GM12864 (cell line): ENCODE measurements around the gene PEMT.
"Not testable (repeated sequence)": the region's sequence is repeated elsewhere in the genome, so short reads cannot be mapped to it uniquely, and the experiment has no call there.

Experiments used
- DNase-seq: peaks from one replicate; pipeline ENCODE4 v3.0.0-alpha.2; 2011; ENCODE audit warnings: low read depth
- H3K4me3 ChIP-seq: 2 replicates; pipeline ENCODE4 v1.5.1; 2011; ENCODE audit warnings: mild to moderate bottlenecking, low read depth, low read length, control low read depth
- TF ChIP-seq, protein P1 (sequence below): IDR thresholded peaks from 2 replicates; pipeline ENCODE4 v1.5.1; 2011; ENCODE audit warnings: low read depth, mild to moderate bottlenecking, moderate library complexity, low read length, control low read depth, inconsistent platforms; ENCODE audit errors: missing control alignments

PEMT gene

DNA sequence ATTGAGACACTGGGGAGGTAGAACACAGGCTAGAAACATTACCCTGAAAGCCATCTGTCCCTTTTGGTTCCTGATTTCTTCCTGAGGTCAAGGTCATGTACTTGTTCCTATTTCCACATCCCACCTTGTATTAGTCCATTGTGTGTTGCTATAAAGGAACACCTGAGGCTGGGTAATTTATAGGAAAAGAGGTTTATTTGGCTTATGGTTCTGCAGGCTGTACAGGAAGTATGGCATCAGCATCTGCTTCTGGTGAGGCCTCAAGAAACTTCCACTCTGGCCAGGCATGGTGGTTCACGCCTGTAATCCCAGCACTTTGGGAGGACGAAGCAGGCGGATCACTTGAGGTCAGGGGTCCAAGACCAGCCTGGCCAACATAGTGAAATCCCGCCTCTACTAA is 122.2 kb downstream of the PEMT start:
- TF ChIP-seq, protein P1, sequence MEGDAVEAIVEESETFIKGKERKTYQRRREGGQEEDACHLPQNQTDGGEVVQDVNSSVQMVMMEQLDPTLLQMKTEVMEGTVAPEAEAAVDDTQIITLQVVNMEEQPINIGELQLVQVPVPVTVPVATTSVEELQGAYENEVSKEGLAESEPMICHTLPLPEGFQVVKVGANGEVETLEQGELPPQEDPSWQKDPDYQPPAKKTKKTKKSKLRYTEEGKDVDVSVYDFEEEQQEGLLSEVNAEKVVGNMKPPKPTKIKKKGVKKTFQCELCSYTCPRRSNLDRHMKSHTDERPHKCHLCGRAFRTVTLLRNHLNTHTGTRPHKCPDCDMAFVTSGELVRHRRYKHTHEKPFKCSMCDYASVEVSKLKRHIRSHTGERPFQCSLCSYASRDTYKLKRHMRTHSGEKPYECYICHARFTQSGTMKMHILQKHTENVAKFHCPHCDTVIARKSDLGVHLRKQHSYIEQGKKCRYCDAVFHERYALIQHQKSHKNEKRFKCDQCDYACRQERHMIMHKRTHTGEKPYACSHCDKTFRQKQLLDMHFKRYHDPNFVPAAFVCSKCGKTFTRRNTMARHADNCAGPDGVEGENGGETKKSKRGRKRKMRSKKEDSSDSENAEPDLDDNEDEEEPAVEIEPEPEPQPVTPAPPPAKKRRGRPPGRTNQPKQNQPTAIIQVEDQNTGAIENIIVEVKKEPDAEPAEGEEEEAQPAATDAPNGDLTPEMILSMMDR = no peak
- no peak overlapping the region for H3K4me3 ChIP-seq
- DNase-seq = no peak

DNA sequence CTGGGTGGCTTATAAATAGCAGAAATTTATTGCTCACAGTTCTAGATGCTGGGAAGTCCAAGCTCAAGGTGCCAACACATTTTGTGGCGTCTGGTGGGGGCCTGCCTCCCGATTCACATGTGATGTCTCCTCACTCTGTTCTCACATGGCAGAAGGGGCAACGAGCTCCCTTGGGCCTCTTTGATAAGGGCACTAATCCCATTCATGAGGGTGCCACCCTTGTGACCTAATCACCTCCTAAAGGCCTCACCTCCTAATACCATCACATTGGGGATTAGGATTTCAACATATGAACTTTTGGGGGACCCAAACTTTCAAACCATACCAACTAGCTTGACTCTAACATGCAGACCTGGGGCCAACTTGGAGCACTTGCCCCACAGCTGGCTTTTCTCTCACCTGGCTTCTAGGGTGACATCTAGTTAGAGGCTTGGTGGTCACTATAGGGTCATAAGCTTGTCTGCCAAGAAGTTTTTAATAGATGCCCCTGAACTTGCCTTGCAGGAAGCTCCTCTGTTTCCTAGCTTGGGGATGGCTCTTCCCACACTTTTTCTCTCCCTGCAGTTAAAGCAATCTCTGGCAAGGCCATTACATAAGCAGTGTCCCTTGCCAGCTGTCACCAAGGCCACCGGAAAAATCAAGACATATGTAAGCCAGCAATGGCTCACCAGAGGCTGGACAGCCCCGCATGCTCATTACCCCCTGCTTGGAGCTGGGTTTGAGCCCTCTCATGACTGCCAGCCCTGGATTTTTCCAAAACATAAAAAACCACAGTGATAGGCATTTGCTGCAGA is 123.1 kb downstream of the PEMT start:
- DNase-seq = no peak
- TF ChIP-seq, protein P1 = no peak
- no peak overlapping the region for H3K4me3 ChIP-seq

DNA sequence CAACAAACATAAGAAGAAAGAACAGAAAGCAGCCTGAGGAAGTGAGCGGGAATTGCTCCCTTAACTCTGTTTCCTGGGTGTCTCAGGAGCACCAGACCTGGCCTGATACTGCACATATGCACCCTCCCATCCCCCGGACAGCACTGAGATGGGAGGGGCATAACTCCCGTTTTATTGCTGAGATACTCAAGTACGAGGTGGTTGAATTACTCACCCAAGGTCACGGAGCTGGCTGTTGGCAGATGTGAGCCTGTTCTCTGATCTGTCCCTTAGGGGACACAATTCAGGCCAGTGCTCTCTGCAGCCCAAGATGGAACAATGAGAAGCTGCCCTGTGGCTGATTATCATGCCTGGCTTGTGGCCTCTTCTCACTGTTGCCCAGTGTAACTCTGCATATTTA is 123.8 kb downstream of the PEMT start:
- TF ChIP-seq, protein P1 = no peak
- H3K4me3 ChIP-seq = no peak overlapping the region
- no peak for DNase-seq

DNA sequence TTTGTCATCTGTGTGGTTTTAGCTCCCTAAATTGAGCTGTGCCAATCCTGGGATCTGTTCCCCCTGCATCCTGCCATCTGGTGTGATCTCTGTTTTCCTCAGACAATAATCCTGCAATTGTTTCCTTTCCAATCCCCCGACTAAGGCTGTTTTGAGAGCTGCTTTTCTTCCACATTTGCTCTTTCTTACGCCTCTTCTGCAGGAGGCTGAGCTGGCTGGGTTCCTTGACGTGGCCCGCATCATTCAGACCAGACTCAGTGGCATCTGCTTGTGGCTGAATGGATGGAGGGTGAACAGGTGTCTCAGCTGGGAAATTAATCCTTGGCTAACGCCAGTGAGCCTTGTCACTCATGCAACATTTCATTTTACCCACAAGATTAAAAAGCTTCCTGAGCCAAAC is 124.5 kb downstream of the PEMT start:
- TF ChIP-seq, protein P1 = no peak
- DNase-seq = no peak
- H3K4me3 ChIP-seq = no peak overlapping the region

DNA sequence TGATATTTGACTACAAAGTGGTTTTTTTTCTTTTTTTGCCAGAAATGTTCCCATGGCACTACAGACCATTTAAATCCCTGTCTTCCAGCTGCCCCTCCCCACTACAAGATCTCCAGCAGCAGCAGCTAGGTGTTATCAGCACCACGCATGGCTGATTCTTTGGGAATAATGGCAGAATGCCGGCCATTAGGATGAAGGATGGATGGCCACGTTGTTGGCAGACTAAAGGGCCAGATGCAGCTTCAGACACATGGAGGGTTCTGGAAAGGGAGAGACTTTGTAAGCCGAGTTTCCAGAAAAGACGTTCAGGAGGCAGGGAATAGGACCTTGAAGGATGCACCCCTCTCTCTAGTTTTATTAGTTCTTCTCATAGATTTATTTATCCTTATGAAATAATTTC is 125.0 kb downstream of the PEMT start:
- H3K4me3 ChIP-seq = no peak overlapping the region
- DNase-seq = no peak
- TF ChIP-seq, protein P1 = no peak

DNA sequence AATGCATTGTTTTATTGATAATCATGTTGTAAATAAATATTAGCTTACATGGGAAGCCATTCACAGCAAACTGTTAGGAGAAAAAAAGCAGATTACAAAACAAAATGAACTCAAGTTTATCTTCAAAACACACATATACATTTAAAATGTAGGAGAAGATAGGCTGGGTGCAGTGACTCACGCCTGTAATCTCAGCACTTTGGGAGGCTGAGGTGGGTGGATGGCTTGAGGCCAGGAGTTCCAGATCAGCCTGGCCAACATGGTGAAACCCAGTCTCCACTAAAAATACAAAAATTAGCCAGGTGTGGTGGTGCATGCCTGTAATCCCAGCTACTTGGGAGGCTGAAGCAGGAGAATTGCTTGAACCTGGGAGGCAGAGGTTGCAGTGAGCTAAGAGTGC is 125.6 kb downstream of the PEMT start:
- not testable (repeated sequence) for DNase-seq

DNA sequence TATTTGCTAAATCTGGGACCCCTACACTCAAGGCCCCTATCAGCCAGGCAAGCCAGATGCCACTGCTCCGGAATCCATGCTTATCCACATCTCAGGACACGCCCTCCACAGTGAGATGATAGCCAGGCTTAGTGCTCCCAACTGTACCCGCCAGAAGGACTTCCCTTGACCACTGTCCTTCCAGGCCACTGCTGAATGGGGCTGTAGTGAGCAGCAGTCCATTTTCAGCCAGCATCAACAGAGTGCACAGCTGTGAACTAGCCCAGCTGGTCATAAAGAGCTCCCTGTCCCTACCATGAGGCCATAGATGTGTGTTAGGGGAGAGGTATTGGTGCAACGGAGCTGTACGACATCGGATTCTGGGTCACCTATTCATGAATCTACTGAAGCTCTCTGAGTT is 127.7 kb downstream of the PEMT start:
- no peak overlapping the region for H3K4me3 ChIP-seq
- DNase-seq = no peak
- TF ChIP-seq, protein P1 = no peak

More for the DNA sequence above, 125.6 kb downstream of the PEMT start:
- H3K4me3 ChIP-seq = not testable (repeated sequence)
